Thoracic aorta (tissue), 2 donors: ENCODE results near the gene PIGS. TPM values are rescaled to one million over a fixed set of nuclear protein-coding genes. Genes with fewer than 3 reads are reported as not detected.

Experiments
- ATAC-seq: fragments of 150-250 bp; one replicate; pipeline ENCODE4 v1.8.0; 2017; ENCODE audit warnings: low read depth; ENCODE audit not compliant: insufficient number of reproducible peaks, low FRiP score
- DNase-seq: peaks from one replicate; pipeline ENCODE4 v3.0.0-alpha.2; 2020; ENCODE audit warnings: low spot score
- H3K27ac ChIP-seq, 2 donors: fragments of 200-600 bp; sonication (generic); 1 replicate in 1 of 2; 2 replicates in 1 of 2; pipeline ENCODE4 v1.5.1; 2016; ENCODE audit warnings: mild to moderate bottlenecking in 2 of 2, moderate library complexity in 2 of 2
- H3K27me3 ChIP-seq: fragments of 200-600 bp; sonication (generic); replicated peaks from 2 replicates; pipeline ENCODE4 v1.6.0; 2016; ENCODE audit warnings: mild to moderate bottlenecking; ENCODE audit not compliant: insufficient read depth
- H3K36me3 ChIP-seq: fragments of 200-600 bp; sonication (generic); one replicate; pipeline ENCODE4 v1.5.1; 2016
- H3K4me1 ChIP-seq, 2 donors: fragments of 200-600 bp; sonication (generic); 1 replicate in 1 of 2; 2 replicates in 1 of 2; pipeline versions ENCODE4 v1.5.1 to v1.6.0; 2016; ENCODE audit warnings: low read depth in 2 of 2, mild to moderate bottlenecking in 1 of 2; ENCODE audit not compliant: control insufficient read depth in 1 of 2
- H3K4me3 ChIP-seq: fragments of 200-600 bp; sonication (generic); 2 replicates; pipeline ENCODE4 v1.5.1; 2016; ENCODE audit warnings: mild to moderate bottlenecking
- H3K9me3 ChIP-seq: fragments of 200-600 bp; sonication (generic); 2 replicates; pipeline ENCODE4 v1.5.1; 2016
- CTCF ChIP-seq: fragments of 200-600 bp; sonication (generic); IDR thresholded peaks from one replicate; pipeline ENCODE4 v1.5.1; 2019; ENCODE audit warnings: antibody characterized with exemption
- total RNA-seq, 2 donors: library from RNA; depleted of rRNA; stranded (reverse); fragments of >200 nt; gene quantifications; one replicate each; pipeline versions ENCODE4 v1.1.0 to v1.2.3, GENCODE V29; 2016

Gene PIGS
- total RNA-seq, 2 donors from 2014 or later = 39.1 to 63.1 TPM

GRCh38 chr17:28585851-28586250, 14.5 kb upstream of the PIGS start:
- TF ChIP-seq CTCF = no peak
- H3K27me3 ChIP-seq = no peaks in the 10 kb centered on the region
- no peaks in the 10 kb centered on the region for H3K9me3 ChIP-seq
- no peak overlapping the region for H3K27ac ChIP-seq
- DNase-seq = no peak
- H3K4me3 ChIP-seq = no peak overlapping the region
- ATAC-seq = no peak
- H3K36me3 ChIP-seq = peaks cover 3% of the 10 kb centered on the region
- H3K4me1 ChIP-seq = no peaks in the 10 kb centered on the region

GRCh38 chr17:28584434-28584833, 13.1 kb upstream of the PIGS start:
- H3K36me3 ChIP-seq = peaks cover 3% of the 10 kb centered on the region
- DNase-seq (no peak), ATAC-seq (no peak)
- no peak overlapping the region for H3K27ac ChIP-seq
- no peaks in the 10 kb centered on the region for H3K9me3 ChIP-seq
- no peak for TF ChIP-seq CTCF
- no peak overlapping the region for H3K4me3 ChIP-seq
- no peaks in the 10 kb centered on the region for H3K4me1 ChIP-seq
- no peaks in the 10 kb centered on the region for H3K27me3 ChIP-seq

- H3K27ac ChIP-seq = no peak overlapping the region
- DNase-seq = no peak
- H3K4me1 ChIP-seq = no peaks in the 10 kb centered on the region
- ATAC-seq = no peak
- H3K27me3 ChIP-seq = no peaks in the 10 kb centered on the region
- peaks cover 3% of the 10 kb centered on the region for H3K36me3 ChIP-seq
- no peak for TF ChIP-seq CTCF
- no peak overlapping the region for H3K4me3 ChIP-seq
- no peaks in the 10 kb centered on the region for H3K9me3 ChIP-seq
These were observed 11.2 kb upstream of the PIGS start for GRCh38 chr17:28582513-28582912.

- Histone ChIP-seq H3K4me1 (peaks cover 4 to 9% of the 10 kb centered on the region in 2 donors), H3K9me3 (no peaks in the 10 kb centered on the region), H3K27me3 (no peaks in the 10 kb centered on the region), H3K36me3 (peaks cover 3% of the 10 kb centered on the region), H3K4me3 (no peak overlapping the region), H3K27ac (no peak overlapping the region)
- DNase-seq (no peak), ATAC-seq (no peak)
- TF ChIP-seq CTCF = no peak
These were observed 9.6 kb upstream of the PIGS start for GRCh38 chr17:28580959-28581358.

GRCh38 chr17:28579526-28579925, 8.2 kb upstream of the PIGS start:
- Histone ChIP-seq H3K36me3 (peaks cover 3% of the 10 kb centered on the region), H3K4me1 (peaks cover 7 to 14% of the 10 kb centered on the region in 2 donors), H3K27me3 (no peaks in the 10 kb centered on the region), H3K27ac (no peak overlapping the region), H3K4me3 (no peak overlapping the region), H3K9me3 (no peaks in the 10 kb centered on the region)
- DNase-seq = no peak
- no peak for TF ChIP-seq CTCF
- ATAC-seq = no peak
